Mucosa of rectum (tissue), 2 donors: ENCODE results near the gene GPC1.

ENCODE experiments used
- H3K27ac ChIP-seq, 2 donors: one replicate each; pipeline ENCODE4 v1.7.0; 2013; ENCODE audit warnings: inconsistent platforms in 2 of 2, low read depth in 2 of 2, low read length in 2 of 2
- H3K27me3 ChIP-seq, 2 donors: one replicate each; pipeline ENCODE4 v1.7.0; 2013; ENCODE audit warnings: low read length in 2 of 2; ENCODE audit not compliant: control insufficient read depth in 2 of 2, insufficient read depth in 2 of 2
- H3K36me3 ChIP-seq, 2 donors: one replicate each; pipeline ENCODE4 v1.7.0; 2013; ENCODE audit warnings: low read length in 2 of 2; ENCODE audit not compliant: control insufficient read depth in 2 of 2, insufficient read depth in 2 of 2
- H3K4me1 ChIP-seq, 2 donors: one replicate each; pipeline ENCODE4 v1.7.0; 2013; ENCODE audit warnings: low read length in 2 of 2, mild to moderate bottlenecking in 1 of 2; ENCODE audit not compliant: control insufficient read depth in 2 of 2, insufficient read depth in 2 of 2
- H3K4me3 ChIP-seq, 2 donors: one replicate each; pipeline ENCODE4 v1.7.0; 2013; ENCODE audit warnings: low read length in 2 of 2
- H3K9ac ChIP-seq, 2 donors: one replicate each; pipeline ENCODE4 v1.7.0; 2013; ENCODE audit warnings: low read length in 2 of 2, low read depth in 1 of 2, mild to moderate bottlenecking in 1 of 2
- H3K9me3 ChIP-seq, 2 donors: one replicate each; pipeline ENCODE4 v1.7.0; 2013; ENCODE audit warnings: low read length in 2 of 2; ENCODE audit not compliant: control insufficient read depth in 2 of 2
- donor health status: healthy.
- donor health status: Normal muscosa, but diverticular disease.

GPC1 gene

GRCh38 chr2:240437861-240438809, 2.7 kb downstream of the GPC1 start:
- H3K27ac ChIP-seq, result no peak overlapping the region
- peaks cover 0 to 8% of the 10 kb centered on the region in 2 donors for H3K27me3 ChIP-seq
- H3K9me3 ChIP-seq, result no peaks in the 10 kb centered on the region
- H3K4me3 ChIP-seq, result no peak overlapping the region
- peaks cover 10 to 18% of the 10 kb centered on the region in 2 donors for H3K4me1 ChIP-seq
- H3K36me3 ChIP-seq, result no peaks in the 10 kb centered on the region
- H3K9ac ChIP-seq, result no peak overlapping the region

GRCh38 chr2:240438810-240439697, 3.6 kb downstream of the GPC1 start:
- peaks cover 0 to 8% of the 10 kb centered on the region in 2 donors for H3K27me3 ChIP-seq

GRCh38 chr2:240439698-240440151, 4.3 kb downstream of the GPC1 start:
- Histone ChIP-seq H3K27me3 (peaks cover 0 to 8% of the 10 kb centered on the region in 2 donors), H3K36me3 (no peaks in the 10 kb centered on the region), H3K4me3 (no peak overlapping the region), H3K4me1 (peaks cover 8 to 15% of the 10 kb centered on the region in 2 donors), H3K9ac (no peak overlapping the region), H3K27ac (no peak overlapping the region), H3K9me3 (no peaks in the 10 kb centered on the region)

More at GRCh38 chr2:240438810-240439697, 3.6 kb downstream of the GPC1 start:
- Histone ChIP-seq H3K4me3 (no peak overlapping the region), H3K9me3 (no peaks in the 10 kb centered on the region), H3K9ac (no peak overlapping the region), H3K36me3 (no peaks in the 10 kb centered on the region), H3K4me1 (peaks cover 10 to 18% of the 10 kb centered on the region in 2 donors), H3K27ac (no peak overlapping the region)

GRCh38 chr2:240440251-240440650, 4.8 kb downstream of the GPC1 start:
- peaks cover 0 to 8% of the 10 kb centered on the region in 2 donors for H3K27me3 ChIP-seq
- H3K36me3 ChIP-seq, result no peaks in the 10 kb centered on the region
- peaks cover 8 to 13% of the 10 kb centered on the region in 2 donors for H3K4me1 ChIP-seq
- no peaks in the 10 kb centered on the region for H3K9me3 ChIP-seq
- H3K9ac ChIP-seq, result no peak overlapping the region
- no peak overlapping the region for H3K4me3 ChIP-seq
- no peak overlapping the region for H3K27ac ChIP-seq

- no peak overlapping the region for H3K27ac ChIP-seq
- H3K4me1 ChIP-seq, result peaks cover 8 to 13% of the 10 kb centered on the region in 2 donors
- no peaks in the 10 kb centered on the region for H3K9me3 ChIP-seq
- H3K9ac ChIP-seq, result no peak overlapping the region
- H3K4me3 ChIP-seq, result no peak overlapping the region
- no peaks in the 10 kb centered on the region for H3K36me3 ChIP-seq
- H3K27me3 ChIP-seq, result peaks cover 0 to 8% of the 10 kb centered on the region in 2 donors
These were observed 5.3 kb downstream of the GPC1 start for GRCh38 chr2:240440704-240441320.

GRCh38 chr2:240441326-240441992, 6.0 kb downstream of the GPC1 start:
- Histone ChIP-seq H3K27me3 (peaks cover 0 to 8% of the 10 kb centered on the region in 2 donors), H3K4me1 (peaks cover 6 to 13% of the 10 kb centered on the region in 2 donors), H3K9me3 (no peaks in the 10 kb centered on the region), H3K36me3 (no peaks in the 10 kb centered on the region), H3K27ac (no peak overlapping the region), H3K4me3 (no peak overlapping the region), H3K9ac (no peak overlapping the region)

- H3K27ac ChIP-seq, result no peak overlapping the region
- no peaks in the 10 kb centered on the region for H3K36me3 ChIP-seq
- H3K4me1 ChIP-seq, result peaks cover under 1 to 9% of the 10 kb centered on the region in 2 donors
- H3K9me3 ChIP-seq, result no peaks in the 10 kb centered on the region
- peaks cover 0 to 5% of the 10 kb centered on the region in 2 donors for H3K27me3 ChIP-seq
- no peak overlapping the region for H3K4me3 ChIP-seq
- H3K9ac ChIP-seq, result no peak overlapping the region
These were observed 6.5 kb downstream of the GPC1 start for GRCh38 chr2:240441993-240442411.

- peaks cover 0 to under 1% of the 10 kb centered on the region in 2 donors for H3K4me1 ChIP-seq
- H3K9ac ChIP-seq, result no peak overlapping the region
- no peaks in the 10 kb centered on the region for H3K9me3 ChIP-seq
- H3K27me3 ChIP-seq, result peaks cover 0 to 4% of the 10 kb centered on the region in 2 donors
- no peak overlapping the region for H3K27ac ChIP-seq
- H3K36me3 ChIP-seq, result no peaks in the 10 kb centered on the region
- no peak overlapping the region for H3K4me3 ChIP-seq
These were observed 7.6 kb downstream of the GPC1 start for GRCh38 chr2:240442891-240443715.

GRCh38 chr2:240443891-240444301, 8.4 kb downstream of the GPC1 start:
- peaks cover 0 to 5% of the 10 kb centered on the region in 2 donors for H3K27me3 ChIP-seq
- no peak overlapping the region for H3K9ac ChIP-seq
- H3K9me3 ChIP-seq, result no peaks in the 10 kb centered on the region
- no peaks in the 10 kb centered on the region for H3K36me3 ChIP-seq
- no peak overlapping the region for H3K27ac ChIP-seq
- no peaks in the 10 kb centered on the region for H3K4me1 ChIP-seq
- H3K4me3 ChIP-seq, result no peak overlapping the region
